ENCODE results near the gene PPP1R3A.

- TF ChIP-seq CTCF (IDR thresholded peaks at IDR 0.05 in 2 of 3, conservative IDR thresholded peaks at IDR 0.05 in 1 of 3; ENCODE audit: control insufficient read depth in 2 of 3, extremely low read depth in 1 of 3, insufficient read depth in 1 of 3, low read depth in 3 of 3, low read length in 3 of 3), result no peak
- no peak for TF ChIP-seq POLR2A (IDR thresholded peaks at IDR 0.05; ENCODE audit: low read depth, low read length)
- TF ChIP-seq BMI1 (IDR thresholded peaks at IDR 0.05; ENCODE audit: borderline replicate concordance), result no peak
- no peak for TF ChIP-seq POLR2AphosphoS5 (IDR thresholded peaks at IDR 0.05; ENCODE audit: low read length)
- TF ChIP-seq CHD2 (IDR thresholded peaks at IDR 0.05; ENCODE audit: borderline replicate concordance, low read depth, low read length), result no peak
- TF ChIP-seq ESRRA (IDR thresholded peaks at IDR 0.05; ENCODE audit: low read length), result no peak
Measured at GRCh38 chr7:113953553-113953952, 34.7 kb upstream of the PPP1R3A start.
